ENCODE results near the gene RAPGEF2. TPM values are rescaled to one million over a fixed set of nuclear protein-coding genes. Genes with fewer than 3 reads are reported as not detected.

Gene RAPGEF2
- total and polyA plus RNA-seq, 2 donors (not counting 3 experiments of a cell fraction or from before 2014, with no cell fraction given): 28.7 to 55.2 TPM

GRCh38 chr4:159292137-159292896 is 189.4 kb downstream of the RAPGEF2 start:
- Histone ChIP-seq H4K20me1 (replicated peaks; ENCODE audit: control insufficient read depth, extremely low read depth, insufficient read depth, low read length) (peaks cover 2% of the 10 kb centered on the region), H3K4me2 (ENCODE audit: insufficient read depth, low read length) (no peak overlapping the region), H3K4me3 (replicated peaks in 1 of 3; ENCODE audit: insufficient read depth in 1 of 3, low read depth in 1 of 3, low read length in 3 of 3) (no peak overlapping the region), H3K4me1 (ENCODE audit: control insufficient read depth, extremely low read depth, insufficient read depth, low read length) (peaks cover 12% of the 10 kb centered on the region), H3K79me2 (ENCODE audit: control insufficient read depth, insufficient read depth, low read length) (peaks cover 2% of the 10 kb centered on the region), H2AFZ (ENCODE audit: low read depth, low read length) (no peak overlapping the region), H3K36me3 (ENCODE audit: control insufficient read depth in 2 of 2, extremely low read depth in 1 of 2, insufficient read depth in 2 of 2, low read length in 2 of 2) (no peaks in the 10 kb centered on the region), H3K27ac (ENCODE audit: insufficient read depth, low read depth, low read length) (no peak overlapping the region), H3K9ac (replicated peaks; ENCODE audit: extremely low read depth, insufficient read depth, low read length) (no peak overlapping the region), H3K9me1 (replicated peaks; ENCODE audit: control insufficient read depth, extremely low read depth, insufficient read depth, low read length) (no peaks in the 10 kb centered on the region), H3K9me3 (replicated peaks; ENCODE audit: control insufficient read depth, insufficient read depth, low read length) (no peaks in the 10 kb centered on the region), H3K27me3 (ENCODE audit: control insufficient read depth in 2 of 2, insufficient read depth in 2 of 2, low read length in 2 of 2) (no peaks in the 10 kb centered on the region)
- CTCF ChIA-PET: no interaction called here
- FAIRE-seq (no peak), DNase-seq (ENCODE audit: low read depth, low spot score) (no peak)
- POLR2A ChIA-PET: no interaction called here
- BruUV-seq (replicated peaks): no TSS peak
- TF ChIP-seq POLR2AphosphoS5 (IDR thresholded peaks at IDR 0.05; ENCODE audit: insufficient read depth, low read depth, low read length) (no peak), FOS (IDR thresholded peaks at IDR 0.05; ENCODE audit: borderline replicate concordance, insufficient read depth, low read length) (no peak), POLR2A (IDR thresholded peaks at IDR 0.05; ENCODE audit: low read depth, low read length) (no peak), MYC (IDR thresholded peaks at IDR 0.05; ENCODE audit: low read depth, low read length) (no peak), MAX (IDR thresholded peaks at IDR 0.05; ENCODE audit: insufficient read depth, insufficient read length) (no peak), JUN (IDR thresholded peaks at IDR 0.05; ENCODE audit: borderline replicate concordance, insufficient read depth, insufficient read length, low read depth) (no peak), GATA2 (IDR thresholded peaks at IDR 0.05; ENCODE audit: insufficient read depth, insufficient read length, low read depth, low read length) (no peak), CTCF (IDR thresholded peaks at IDR 0.05; ENCODE audit: extremely low read depth in 1 of 2, insufficient read depth in 1 of 2, low read depth in 1 of 2, low read length in 2 of 2) (no peak), EZH2 (IDR thresholded peaks at IDR 0.05; ENCODE audit: borderline replicate concordance, low read depth, low read length, severe bottlenecking) (no peak)
- intact Hi-C loops (cut with micrococcal nuclease) (no loop called here), dilution Hi-C loops (cut with MboI; ENCODE audit: extremely low pct_ligation_motif_present, low sequenced_read_pairs) (no loop called here)
